Measurements from ENCODE around the gene AMOTL1.

Gene AMOTL1

DNA sequence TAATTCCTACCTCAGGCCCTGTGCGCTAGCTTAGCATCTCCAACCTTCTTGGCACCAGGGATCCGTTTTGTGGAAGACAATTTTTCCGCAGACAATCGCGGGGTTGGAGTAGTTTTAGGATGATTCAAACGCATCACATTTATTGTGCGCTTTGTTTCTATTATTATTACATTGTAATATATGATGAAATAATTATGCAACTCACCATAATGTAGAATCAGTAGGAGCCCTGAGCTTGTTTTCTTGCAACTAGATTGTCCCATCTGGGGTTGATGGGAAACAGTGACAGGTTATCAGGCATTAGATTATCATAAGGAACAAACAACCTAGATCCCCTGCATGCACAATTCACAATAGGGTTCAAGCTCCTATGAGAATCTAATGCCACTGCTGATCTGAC lies 52.3 kb downstream of the AMOTL1 start:
- TF ChIP-seq, protein P1, sequence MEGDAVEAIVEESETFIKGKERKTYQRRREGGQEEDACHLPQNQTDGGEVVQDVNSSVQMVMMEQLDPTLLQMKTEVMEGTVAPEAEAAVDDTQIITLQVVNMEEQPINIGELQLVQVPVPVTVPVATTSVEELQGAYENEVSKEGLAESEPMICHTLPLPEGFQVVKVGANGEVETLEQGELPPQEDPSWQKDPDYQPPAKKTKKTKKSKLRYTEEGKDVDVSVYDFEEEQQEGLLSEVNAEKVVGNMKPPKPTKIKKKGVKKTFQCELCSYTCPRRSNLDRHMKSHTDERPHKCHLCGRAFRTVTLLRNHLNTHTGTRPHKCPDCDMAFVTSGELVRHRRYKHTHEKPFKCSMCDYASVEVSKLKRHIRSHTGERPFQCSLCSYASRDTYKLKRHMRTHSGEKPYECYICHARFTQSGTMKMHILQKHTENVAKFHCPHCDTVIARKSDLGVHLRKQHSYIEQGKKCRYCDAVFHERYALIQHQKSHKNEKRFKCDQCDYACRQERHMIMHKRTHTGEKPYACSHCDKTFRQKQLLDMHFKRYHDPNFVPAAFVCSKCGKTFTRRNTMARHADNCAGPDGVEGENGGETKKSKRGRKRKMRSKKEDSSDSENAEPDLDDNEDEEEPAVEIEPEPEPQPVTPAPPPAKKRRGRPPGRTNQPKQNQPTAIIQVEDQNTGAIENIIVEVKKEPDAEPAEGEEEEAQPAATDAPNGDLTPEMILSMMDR (IDR thresholded peaks at IDR 0.05; ENCODE audit: extremely low read depth, insufficient read depth, missing control alignments): no peak
- no peak for DNase-seq (ENCODE audit: low spot score)
- in situ Hi-C loops (cut with MboI; ENCODE audit: low pct_unique_long_range_greater_than_20kb, low sequenced_read_pairs, unreplicated experiment): loop anchor here (25.0 kb wide), 1 partner anchor 108 kb away; no protein-coding TSS in a partner anchor

DNA sequence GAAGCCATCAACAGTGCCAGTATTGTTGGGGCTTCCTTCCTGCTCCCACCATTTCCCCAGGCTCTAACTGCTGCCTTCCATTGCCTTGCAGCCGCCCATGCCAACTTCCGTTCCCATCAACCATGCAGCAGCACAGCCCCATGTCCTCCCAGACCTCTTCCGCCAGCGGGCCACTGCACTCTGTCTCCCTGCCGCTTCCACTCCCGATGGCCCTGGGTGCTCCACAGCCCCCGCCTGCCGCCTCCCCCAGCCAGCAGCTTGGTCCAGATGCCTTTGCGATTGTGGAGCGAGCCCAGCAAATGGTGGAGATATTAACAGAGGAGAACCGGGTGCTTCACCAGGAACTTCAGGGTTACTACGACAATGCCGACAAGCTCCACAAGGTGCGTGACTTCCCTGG lies 53.3 kb downstream of the AMOTL1 start:
- in situ Hi-C loops (cut with MboI; ENCODE audit: low pct_unique_long_range_greater_than_20kb, low sequenced_read_pairs, unreplicated experiment): loop anchor here (25.0 kb wide), 1 partner anchor 109 kb away; no protein-coding TSS in a partner anchor
- TF ChIP-seq, protein P1 (IDR thresholded peaks at IDR 0.05; ENCODE audit: extremely low read depth, insufficient read depth, missing control alignments): no peak
- no peak for DNase-seq (ENCODE audit: low spot score)

DNA sequence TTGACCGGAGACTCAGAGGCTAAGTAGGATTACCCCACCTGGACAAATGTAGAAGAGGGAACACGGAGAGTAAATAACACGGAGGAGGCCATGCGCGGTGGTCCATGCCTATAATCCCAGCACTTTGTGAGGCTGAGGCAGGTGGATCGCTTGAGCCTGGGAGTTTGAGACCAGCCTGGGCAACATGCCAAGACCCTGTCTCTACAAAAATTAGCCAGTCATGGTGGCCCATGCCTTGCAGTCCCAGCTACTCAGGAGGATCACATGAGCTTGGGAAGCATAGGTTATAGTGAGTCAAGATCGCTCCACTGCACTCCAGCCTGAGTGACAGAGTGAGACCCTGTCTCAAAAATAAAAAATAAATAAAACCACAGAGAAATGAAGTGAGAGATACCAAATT lies 53.9 kb downstream of the AMOTL1 start:
- in situ Hi-C loops (cut with MboI; ENCODE audit: low pct_unique_long_range_greater_than_20kb, low sequenced_read_pairs, unreplicated experiment): loop anchor here (25.0 kb wide), 1 partner anchor 110 kb away; no protein-coding TSS in a partner anchor
- no peak for DNase-seq (ENCODE audit: low spot score)
- TF ChIP-seq, protein P1 (IDR thresholded peaks at IDR 0.05; ENCODE audit: extremely low read depth, insufficient read depth, missing control alignments): no peak

DNA sequence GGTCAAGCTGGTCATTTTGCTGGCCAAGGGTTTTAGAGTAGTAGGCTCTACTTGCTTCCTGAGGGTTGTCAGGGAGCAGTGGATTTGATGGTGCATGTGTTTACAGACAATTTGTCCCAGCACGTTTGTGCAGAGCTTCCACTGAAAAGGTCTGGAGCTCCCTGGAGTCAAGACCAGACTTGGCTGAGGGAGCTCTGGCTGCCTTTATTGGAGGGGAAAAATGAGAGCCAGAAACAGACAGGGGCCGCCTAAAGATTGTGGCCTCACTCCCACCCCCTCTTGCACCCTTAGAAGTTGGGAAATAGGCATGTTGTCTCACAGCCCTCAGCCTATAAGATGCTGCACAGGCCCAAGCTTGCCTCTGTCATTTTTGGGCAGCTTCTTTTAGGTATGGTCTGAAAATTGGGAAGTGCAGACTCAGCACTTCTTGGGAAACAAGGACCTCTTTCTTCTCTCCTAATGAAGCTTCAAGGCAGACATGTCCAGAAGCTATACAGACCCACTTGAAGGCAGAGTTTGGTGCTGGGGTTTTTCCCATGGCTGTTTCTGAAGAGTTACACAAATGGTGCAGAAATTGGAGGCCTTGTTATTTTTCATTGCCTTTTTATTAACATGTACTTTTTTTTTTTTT lies 55.1 kb downstream of the AMOTL1 start:
- in situ Hi-C loops (cut with MboI; ENCODE audit: low pct_unique_long_range_greater_than_20kb, low sequenced_read_pairs, unreplicated experiment): loop anchor here (25.0 kb wide), 1 partner anchor 111 kb away; no protein-coding TSS in a partner anchor
- no peak for DNase-seq (ENCODE audit: low spot score)
- TF ChIP-seq, protein P1 (IDR thresholded peaks at IDR 0.05; ENCODE audit: extremely low read depth, insufficient read depth, missing control alignments): no peak

DNA sequence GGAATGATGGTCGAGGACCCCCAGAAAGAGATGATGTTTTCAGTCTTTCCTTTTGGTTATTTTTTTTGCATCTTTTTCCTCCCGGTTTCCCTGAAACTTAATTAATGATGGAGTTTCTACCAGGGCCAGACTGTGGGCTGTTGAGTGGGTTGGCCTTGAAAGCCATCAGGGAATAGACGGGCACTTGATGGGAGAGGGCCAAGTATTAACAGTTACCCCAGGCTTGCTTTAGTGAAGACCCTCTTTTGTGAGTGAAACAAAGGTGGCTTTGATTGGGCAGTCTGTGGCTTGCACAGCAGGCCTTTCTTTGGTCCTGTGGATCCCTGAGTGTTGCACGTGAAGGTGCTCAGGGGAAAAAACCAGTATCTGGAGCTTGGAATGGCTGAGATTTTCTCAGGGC lies 56.9 kb downstream of the AMOTL1 start:
- in situ Hi-C loops (cut with MboI; ENCODE audit: low pct_unique_long_range_greater_than_20kb, low sequenced_read_pairs, unreplicated experiment): no loop called here
- TF ChIP-seq, protein P1 (IDR thresholded peaks at IDR 0.05; ENCODE audit: extremely low read depth, insufficient read depth, missing control alignments): no peak
- no peak for DNase-seq (ENCODE audit: low spot score)

DNA sequence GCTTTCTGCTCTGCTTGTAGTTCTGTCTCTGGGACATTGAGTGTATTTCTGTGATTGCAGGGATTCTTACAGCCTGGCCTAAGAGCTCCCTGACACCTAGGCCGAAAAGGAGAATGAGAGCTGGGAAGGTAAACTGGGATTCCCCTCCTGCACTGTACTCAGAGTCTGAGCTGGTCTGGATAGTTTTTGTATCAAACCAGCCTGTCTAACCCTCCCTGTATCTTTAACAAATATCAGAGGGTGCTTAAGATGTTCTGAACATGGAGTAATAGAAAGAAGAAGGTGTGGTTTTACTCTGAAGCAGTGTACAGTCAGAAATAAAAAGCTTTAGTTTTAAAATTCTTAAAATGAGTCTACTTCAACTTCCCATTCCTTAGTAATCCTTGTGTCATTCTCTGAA lies 57.3 kb downstream of the AMOTL1 start:
- no peak for DNase-seq (ENCODE audit: low spot score)
- in situ Hi-C loops (cut with MboI; ENCODE audit: low pct_unique_long_range_greater_than_20kb, low sequenced_read_pairs, unreplicated experiment): no loop called here
- TF ChIP-seq, protein P1 (IDR thresholded peaks at IDR 0.05; ENCODE audit: extremely low read depth, insufficient read depth, missing control alignments): no peak
